HCT116 (cell line): ENCODE measurements around the gene GFOD1.

Experiments
- CEBPB ChIP-seq: IDR thresholded peaks from 2 replicates; pipeline ENCODE4 v1.6.1; 2012; ENCODE audit warnings: low read depth
- CTCF ChIP-seq, 3 experiments: fragments of 200-600 bp in 1 of 3; sonication (generic) in 1 of 3; IDR thresholded peaks in 2 of 3; conservative IDR thresholded peaks in 1 of 3; 2 replicates each; pipeline ENCODE4 v1.5.1; 2012 to 2017; ENCODE audit warnings: low read depth in 2 of 3, low read length in 2 of 3, antibody characterized with exemption in 1 of 3, borderline replicate concordance in 1 of 3, control low read depth in 1 of 3, mild to moderate bottlenecking in 1 of 3, mixed read lengths in 1 of 3, mixed run types in 1 of 3, moderate library complexity in 1 of 3; ENCODE audit not compliant: insufficient read depth in 1 of 3
- ELF1 ChIP-seq: IDR thresholded peaks from 2 replicates; pipeline ENCODE4 v1.6.1; 2012; ENCODE audit warnings: low read depth, borderline replicate concordance
- EZH2 ChIP-seq: fragments of 200-600 bp; sonication (generic); IDR thresholded peaks from 2 replicates; pipeline ENCODE4 v1.6.1; 2017; ENCODE audit warnings: antibody characterized with exemption, mixed run types
- JUND ChIP-seq: IDR thresholded peaks from 2 replicates; pipeline ENCODE4 v1.6.1; 2012
- MAX ChIP-seq: IDR thresholded peaks from 2 replicates; pipeline ENCODE4 v1.6.1; 2012
- POLR2A ChIP-seq: IDR thresholded peaks from 2 replicates; pipeline ENCODE4 v1.7.0; 2011; ENCODE audit warnings: borderline replicate concordance; ENCODE audit not compliant: insufficient read depth, insufficient read length; ENCODE audit errors: extremely low read depth
- POLR2AphosphoS5 ChIP-seq: IDR thresholded peaks from 2 replicates; pipeline ENCODE4 v1.6.1; 2011; ENCODE audit warnings: mild to moderate bottlenecking, low read depth, low read length, moderate library complexity
- RAD21 ChIP-seq: IDR thresholded peaks from 2 replicates; pipeline ENCODE4 v1.6.1; 2012; ENCODE audit warnings: low read depth, mild to moderate bottlenecking
- REST ChIP-seq: IDR thresholded peaks from 2 replicates; pipeline ENCODE4 v1.6.1; 2012; ENCODE audit warnings: low read depth
- SIN3A ChIP-seq: IDR thresholded peaks from 2 replicates; pipeline ENCODE4 v1.6.1; 2012; ENCODE audit warnings: low read depth
- SRF ChIP-seq: IDR thresholded peaks from 2 replicates; pipeline ENCODE4 v1.6.1; 2012; ENCODE audit warnings: low read depth
- TCF7L2 ChIP-seq: IDR thresholded peaks from 2 replicates; pipeline ENCODE4 v1.7.0; 2011; ENCODE audit warnings: borderline replicate concordance, inconsistent platforms; ENCODE audit not compliant: insufficient read depth, insufficient read length; ENCODE audit errors: extremely low read depth
- YY1 ChIP-seq: IDR thresholded peaks from 2 replicates; pipeline ENCODE4 v1.6.1; 2011; ENCODE audit warnings: low read length, low read depth, moderate library complexity, mild to moderate bottlenecking; ENCODE audit not compliant: insufficient replicate concordance; ENCODE audit errors: extremely low read depth

- no peak for TF ChIP-seq CEBPB
- TF ChIP-seq REST = no peak
- no peak for TF ChIP-seq EZH2
- TF ChIP-seq RAD21 = no peak
- no peak for TF ChIP-seq CTCF (IDR thresholded peaks at IDR 0.05 in 2 of 3, conservative IDR thresholded peaks at IDR 0.05 in 1 of 3; ENCODE audit: borderline replicate concordance in 1 of 3, insufficient read depth in 1 of 3, low read depth in 2 of 3, low read length in 2 of 3)
- no peak for TF ChIP-seq POLR2AphosphoS5
- TF ChIP-seq SRF = no peak
- no peak for TF ChIP-seq MAX
- no peak for TF ChIP-seq POLR2A
- no peak for TF ChIP-seq SIN3A
- no peak for TF ChIP-seq YY1
- TF ChIP-seq ELF1 = no peak
- no peak for TF ChIP-seq TCF7L2
- no peak for TF ChIP-seq JUND
These were observed 50.8 kb downstream of the GFOD1 start for GRCh38 chr6:13436399-13437217.
